GM23338 (cell line): ENCODE data around the gene ZGPAT. TPM values are rescaled to one million over a fixed set of nuclear protein-coding genes. Genes with fewer than 3 reads are reported as not detected.

Experiments used
- ATAC-seq: fragments of 200-7000 bp; cut with Tn5 transposase; 3 replicates; pipeline ENCODE4 v1.9.1; 2020
- DNase-seq: peaks from one replicate; pipeline ENCODE4 v3.0.0-alpha.2; 2015; ENCODE audit warnings: low spot score
- H2AFZ ChIP-seq: fragments of 200-600 bp; sonication (generic); 2 replicates; pipeline ENCODE4 v1.8.0; 2016; ENCODE audit warnings: antibody characterized with exemption, mild to moderate bottlenecking, moderate library complexity
- H3F3A ChIP-seq: fragments of 200-600 bp; sonication (generic); replicated peaks from 2 replicates; pipeline ENCODE4 v1.8.0; 2017; ENCODE audit warnings: antibody characterized with exemption, mixed run types, low read depth
- H3K27ac ChIP-seq: fragments of 200-600 bp; sonication (generic); 2 replicates; pipeline ENCODE4 v1.6.1; 2016; ENCODE audit warnings: low read depth
- H3K27me3 ChIP-seq: fragments of 200-600 bp; sonication (generic); 2 replicates; pipeline ENCODE4 v1.8.0; 2016; ENCODE audit warnings: mild to moderate bottlenecking, mixed run types, moderate library complexity; ENCODE audit not compliant: insufficient read depth
- H3K36me3 ChIP-seq: fragments of 200-600 bp; sonication (generic); 2 replicates; pipeline ENCODE4 v1.8.0; 2016; ENCODE audit warnings: mild to moderate bottlenecking; ENCODE audit not compliant: insufficient read depth
- H3K4me1 ChIP-seq: fragments of 200-600 bp; sonication (generic); 2 replicates; pipeline ENCODE4 v1.8.0; 2016; ENCODE audit warnings: mild to moderate bottlenecking, moderate library complexity; ENCODE audit not compliant: insufficient read depth
- H3K4me2 ChIP-seq: fragments of 200-600 bp; sonication (generic); 2 replicates; pipeline ENCODE4 v1.7.1; 2017; ENCODE audit warnings: mixed run types
- H3K4me3 ChIP-seq: fragments of 200-600 bp; sonication (generic); 2 replicates; pipeline ENCODE4 v1.6.1; 2016; ENCODE audit warnings: mixed run types
- H3K79me2 ChIP-seq: fragments of 200-600 bp; sonication (generic); replicated peaks from 2 replicates; pipeline ENCODE4 v1.8.0; 2017; ENCODE audit warnings: mild to moderate bottlenecking; ENCODE audit not compliant: insufficient read depth
- H3K9me2 ChIP-seq: fragments of 200-600 bp; sonication (generic); 2 replicates; pipeline ENCODE4 v1.8.0; 2017; ENCODE audit not compliant: insufficient read depth
- H4K20me1 ChIP-seq: fragments of 200-600 bp; sonication (generic); replicated peaks from 2 replicates; pipeline ENCODE4 v1.8.0; 2017; ENCODE audit warnings: mild to moderate bottlenecking; ENCODE audit not compliant: insufficient read depth
- H3K27ac Mint-ChIP-seq: 2 replicates; pipeline ENCODE4 v1.8.0; 2020; ENCODE audit warnings: inconsistent platforms, mild to moderate bottlenecking, moderate library complexity, mixed read lengths
- H3K27me3 Mint-ChIP-seq: 3 replicates; pipeline ENCODE4 v1.8.0; 2022; ENCODE audit warnings: low read depth, mild to moderate bottlenecking, moderate library complexity, mixed read lengths, inconsistent platforms; ENCODE audit not compliant: insufficient read depth, poor library complexity
- H3K36me3 Mint-ChIP-seq: 3 replicates; pipeline ENCODE4 v1.8.0; 2021; ENCODE audit warnings: low read depth, mild to moderate bottlenecking, inconsistent platforms, moderate library complexity, mixed read lengths
- H3K4me1 Mint-ChIP-seq: 3 replicates; pipeline ENCODE4 v1.8.0; 2020; ENCODE audit warnings: mild to moderate bottlenecking, inconsistent platforms, mixed read lengths
- H3K4me3 Mint-ChIP-seq: 3 replicates; pipeline ENCODE4 v1.8.0; 2021; ENCODE audit warnings: moderate library complexity, mild to moderate bottlenecking, inconsistent platforms, mixed read lengths
- H3K9me3 Mint-ChIP-seq: 3 replicates; pipeline ENCODE4 v1.8.0; 2020; ENCODE audit warnings: moderate library complexity, mild to moderate bottlenecking, inconsistent platforms, mixed read lengths
- CREB1 ChIP-seq: fragments of 250-450 bp; sonication (Bioruptor Pico); IDR thresholded peaks from 2 replicates; pipeline ENCODE4 v1.5.0; 2020; ENCODE audit warnings: low read depth, mild to moderate bottlenecking, moderate library complexity
- EZH2phosphoT487 ChIP-seq: fragments of 200-600 bp; sonication (generic); IDR thresholded peaks from one replicate; pipeline ENCODE4 v1.8.1; 2018; ENCODE audit warnings: antibody characterized with exemption; ENCODE audit not compliant: unreplicated experiment
- JUNB ChIP-seq: IDR thresholded peaks from one replicate; pipeline ENCODE4 v1.6.1; 2016; ENCODE audit warnings: antibody characterized with exemption; ENCODE audit not compliant: unreplicated experiment
- POLR2AphosphoS5 ChIP-seq: IDR thresholded peaks from 2 replicates; pipeline ENCODE4 v1.6.1; 2016; ENCODE audit warnings: antibody characterized with exemption, low read depth
- STAT1 ChIP-seq: IDR thresholded peaks from one replicate; pipeline ENCODE4 v1.6.1; 2016; ENCODE audit warnings: antibody characterized with exemption; ENCODE audit not compliant: unreplicated experiment
- ZNF114 ChIP-seq: fragments of 250-450 bp; sonication (Bioruptor Pico); IDR thresholded peaks from 2 replicates; pipeline ENCODE4 v1.5.0; 2020; ENCODE audit warnings: mild to moderate bottlenecking, moderate library complexity
- ZNF331 ChIP-seq: fragments of 250-450 bp; sonication (Bioruptor Pico); IDR thresholded peaks from 2 replicates; pipeline ENCODE4 v1.5.0; 2020; ENCODE audit warnings: low read depth, mild to moderate bottlenecking, moderate library complexity
- polyA plus RNA-seq: library from polyadenylated mRNA; unstranded; fragments of >200 nt; fragmentation: Nextera tagmentation; extraction: Ambion mirVana; gene quantifications from 2 replicates; pipeline ENCODE4 v1.2.1, GENCODE V29; 2016
- total RNA-seq: library from RNA; depleted of rRNA; stranded (reverse); fragments of >200 nt; shearing (Covaris generic); gene quantifications from 2 replicates; pipeline ENCODE4 v1.2.3, GENCODE V29; 2014
- TF ChIP-seq, protein P1 (sequence below): IDR thresholded peaks from 2 replicates; pipeline ENCODE4 v1.6.1; 2016; ENCODE audit warnings: antibody characterized with exemption
- TF ChIP-seq, protein P2 (sequence below): fragments of 250-450 bp; sonication (Bioruptor Pico); IDR thresholded peaks from 2 replicates; pipeline ENCODE4 v1.5.0; 2020; ENCODE audit warnings: mild to moderate bottlenecking, moderate library complexity
- TF ChIP-seq, protein P3 (sequence below), 2 experiments: fragments of 200-600 bp in 1 of 2; sonication (generic) in 1 of 2; conservative IDR thresholded peaks; 2 replicates each; pipeline versions ENCODE4 v1.5.1 to v1.6.1; 2016 to 2017; ENCODE audit warnings: antibody characterized with exemption in 2 of 2, low read depth in 2 of 2, mild to moderate bottlenecking in 2 of 2, moderate library complexity in 1 of 2

The ZGPAT gene
- total and polyA plus RNA-seq, 2 experiments from 2014 or later: 25.0 to 39.2 TPM

DNA sequence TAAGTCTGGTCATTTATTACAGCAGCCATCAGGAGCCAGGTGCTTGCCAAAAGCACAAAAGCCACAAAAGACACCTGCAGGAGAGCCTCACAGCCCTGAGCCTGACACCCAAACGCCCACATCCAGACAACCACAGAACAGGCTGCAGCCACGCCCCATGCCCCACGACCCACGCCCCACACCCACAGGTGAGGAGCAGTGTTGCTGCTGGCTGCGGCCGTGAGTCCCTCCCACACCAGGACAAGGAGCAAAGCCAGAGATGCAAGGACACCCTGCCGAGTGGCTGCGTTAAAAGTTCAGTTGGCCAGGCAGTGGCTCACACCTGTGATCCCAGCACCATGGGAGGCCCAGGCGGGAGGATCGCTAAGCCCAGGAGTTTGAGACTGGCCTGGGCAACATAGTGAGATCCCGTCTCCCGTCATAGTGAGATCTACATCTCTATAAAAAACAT is 74.7 kb downstream of the ZGPAT start (continued):
- no peak for TF ChIP-seq EZH2phosphoT487
- TF ChIP-seq, protein P1, sequence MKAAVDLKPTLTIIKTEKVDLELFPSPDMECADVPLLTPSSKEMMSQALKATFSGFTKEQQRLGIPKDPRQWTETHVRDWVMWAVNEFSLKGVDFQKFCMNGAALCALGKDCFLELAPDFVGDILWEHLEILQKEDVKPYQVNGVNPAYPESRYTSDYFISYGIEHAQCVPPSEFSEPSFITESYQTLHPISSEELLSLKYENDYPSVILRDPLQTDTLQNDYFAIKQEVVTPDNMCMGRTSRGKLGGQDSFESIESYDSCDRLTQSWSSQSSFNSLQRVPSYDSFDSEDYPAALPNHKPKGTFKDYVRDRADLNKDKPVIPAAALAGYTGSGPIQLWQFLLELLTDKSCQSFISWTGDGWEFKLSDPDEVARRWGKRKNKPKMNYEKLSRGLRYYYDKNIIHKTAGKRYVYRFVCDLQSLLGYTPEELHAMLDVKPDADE: no peak
- TF ChIP-seq, protein P2, sequence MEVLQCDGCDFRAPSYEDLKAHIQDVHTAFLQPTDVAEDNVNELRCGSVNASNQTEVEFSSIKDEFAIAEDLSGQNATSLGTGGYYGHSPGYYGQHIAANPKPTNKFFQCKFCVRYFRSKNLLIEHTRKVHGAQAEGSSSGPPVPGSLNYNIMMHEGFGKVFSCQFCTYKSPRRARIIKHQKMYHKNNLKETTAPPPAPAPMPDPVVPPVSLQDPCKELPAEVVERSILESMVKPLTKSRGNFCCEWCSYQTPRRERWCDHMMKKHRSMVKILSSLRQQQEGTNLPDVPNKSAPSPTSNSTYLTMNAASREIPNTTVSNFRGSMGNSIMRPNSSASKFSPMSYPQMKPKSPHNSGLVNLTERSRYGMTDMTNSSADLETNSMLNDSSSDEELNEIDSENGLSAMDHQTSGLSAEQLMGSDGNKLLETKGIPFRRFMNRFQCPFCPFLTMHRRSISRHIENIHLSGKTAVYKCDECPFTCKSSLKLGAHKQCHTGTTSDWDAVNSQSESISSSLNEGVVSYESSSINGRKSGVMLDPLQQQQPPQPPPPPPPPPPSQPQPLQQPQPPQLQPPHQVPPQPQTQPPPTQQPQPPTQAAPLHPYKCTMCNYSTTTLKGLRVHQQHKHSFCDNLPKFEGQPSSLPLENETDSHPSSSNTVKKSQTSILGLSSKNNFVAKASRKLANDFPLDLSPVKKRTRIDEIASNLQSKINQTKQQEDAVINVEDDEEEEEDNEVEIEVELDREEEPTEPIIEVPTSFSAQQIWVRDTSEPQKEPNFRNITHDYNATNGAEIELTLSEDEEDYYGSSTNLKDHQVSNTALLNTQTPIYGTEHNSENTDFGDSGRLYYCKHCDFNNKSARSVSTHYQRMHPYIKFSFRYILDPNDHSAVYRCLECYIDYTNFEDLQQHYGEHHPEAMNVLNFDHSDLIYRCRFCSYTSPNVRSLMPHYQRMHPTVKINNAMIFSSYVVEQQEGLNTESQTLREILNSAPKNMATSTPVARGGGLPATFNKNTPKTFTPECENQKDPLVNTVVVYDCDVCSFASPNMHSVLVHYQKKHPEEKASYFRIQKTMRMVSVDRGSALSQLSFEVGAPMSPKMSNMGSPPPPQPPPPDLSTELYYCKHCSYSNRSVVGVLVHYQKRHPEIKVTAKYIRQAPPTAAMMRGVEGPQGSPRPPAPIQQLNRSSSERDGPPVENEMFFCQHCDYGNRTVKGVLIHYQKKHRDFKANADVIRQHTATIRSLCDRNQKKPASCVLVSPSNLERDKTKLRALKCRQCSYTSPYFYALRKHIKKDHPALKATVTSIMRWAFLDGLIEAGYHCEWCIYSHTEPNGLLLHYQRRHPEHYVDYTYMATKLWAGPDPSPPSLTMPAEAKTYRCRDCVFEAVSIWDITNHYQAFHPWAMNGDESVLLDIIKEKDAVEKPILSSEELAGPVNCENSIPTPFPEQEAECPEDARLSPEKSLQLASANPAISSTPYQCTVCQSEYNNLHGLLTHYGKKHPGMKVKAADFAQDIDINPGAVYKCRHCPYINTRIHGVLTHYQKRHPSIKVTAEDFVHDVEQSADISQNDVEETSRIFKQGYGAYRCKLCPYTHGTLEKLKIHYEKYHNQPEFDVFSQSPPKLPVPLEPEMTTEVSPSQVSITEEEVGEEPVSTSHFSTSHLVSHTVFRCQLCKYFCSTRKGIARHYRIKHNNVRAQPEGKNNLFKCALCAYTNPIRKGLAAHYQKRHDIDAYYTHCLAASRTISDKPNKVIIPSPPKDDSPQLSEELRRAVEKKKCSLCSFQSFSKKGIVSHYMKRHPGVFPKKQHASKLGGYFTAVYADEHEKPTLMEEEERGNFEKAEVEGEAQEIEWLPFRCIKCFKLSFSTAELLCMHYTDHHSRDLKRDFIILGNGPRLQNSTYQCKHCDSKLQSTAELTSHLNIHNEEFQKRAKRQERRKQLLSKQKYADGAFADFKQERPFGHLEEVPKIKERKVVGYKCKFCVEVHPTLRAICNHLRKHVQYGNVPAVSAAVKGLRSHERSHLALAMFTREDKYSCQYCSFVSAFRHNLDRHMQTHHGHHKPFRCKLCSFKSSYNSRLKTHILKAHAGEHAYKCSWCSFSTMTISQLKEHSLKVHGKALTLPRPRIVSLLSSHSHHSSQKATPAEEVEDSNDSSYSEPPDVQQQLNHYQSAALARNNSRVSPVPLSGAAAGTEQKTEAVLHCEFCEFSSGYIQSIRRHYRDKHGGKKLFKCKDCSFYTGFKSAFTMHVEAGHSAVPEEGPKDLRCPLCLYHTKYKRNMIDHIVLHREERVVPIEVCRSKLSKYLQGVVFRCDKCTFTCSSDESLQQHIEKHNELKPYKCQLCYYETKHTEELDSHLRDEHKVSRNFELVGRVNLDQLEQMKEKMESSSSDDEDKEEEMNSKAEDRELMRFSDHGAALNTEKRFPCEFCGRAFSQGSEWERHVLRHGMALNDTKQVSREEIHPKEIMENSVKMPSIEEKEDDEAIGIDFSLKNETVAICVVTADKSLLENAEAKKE (CRISPR knock-in tag): no peak

DNA sequence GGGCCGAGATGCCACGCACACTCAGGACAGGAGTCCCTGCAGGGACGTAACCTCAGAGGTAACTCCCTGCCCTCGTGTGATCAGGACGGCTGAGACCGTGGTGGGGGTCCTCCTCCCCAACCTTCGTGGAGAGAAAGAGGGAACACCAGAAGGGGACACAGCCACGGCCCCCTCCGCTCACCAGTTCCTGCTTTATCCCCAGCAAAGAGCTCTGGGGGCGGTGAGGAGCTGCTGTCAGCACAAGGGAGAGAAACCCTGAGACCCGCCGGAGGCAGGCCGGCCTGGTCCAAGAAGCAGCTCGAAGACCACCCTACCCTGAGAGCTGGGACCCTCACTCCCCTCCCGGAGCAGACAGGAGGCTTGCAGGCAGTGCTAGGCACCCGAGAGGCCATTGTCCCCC is 76.1 kb downstream of the ZGPAT start:
- H3K36me3 Mint-ChIP-seq: no peaks in the 10 kb centered on the region; the same call in 2 of the 3 replicates
- H4K20me1 ChIP-seq: peaks cover 14% of the 10 kb centered on the region
- peaks cover 7% of the 10 kb centered on the region for H3K79me2 ChIP-seq
- H3K27me3 ChIP-seq: no peaks in the 10 kb centered on the region
- H2AFZ ChIP-seq: no peak overlapping the region
- no peak overlapping the region; the same call in 2 of the 3 replicates for H3K4me3 Mint-ChIP-seq
- H3K27ac ChIP-seq: no peak overlapping the region
- H3K4me2 ChIP-seq: no peak overlapping the region
- H3K4me1 Mint-ChIP-seq: no peaks in the 10 kb centered on the region; the same call in 1 of the 3 replicates
- no peaks in the 10 kb centered on the region for H3K9me2 ChIP-seq
- no peak overlapping the region for H3K4me3 ChIP-seq
- DNase-seq: no peak
- H3K27me3 Mint-ChIP-seq: peaks cover 9% of the 10 kb centered on the region
- H3K4me1 ChIP-seq: no peaks in the 10 kb centered on the region
- no peak for ATAC-seq
- H3K9me3 Mint-ChIP-seq: no peaks in the 10 kb centered on the region; the same call in 2 of the 3 replicates
- H3K27ac Mint-ChIP-seq: no peak overlapping the region
- no peaks in the 10 kb centered on the region for H3K36me3 ChIP-seq
- H3F3A ChIP-seq: peaks cover 18% of the 10 kb centered on the region
- TF ChIP-seq, protein P3, sequence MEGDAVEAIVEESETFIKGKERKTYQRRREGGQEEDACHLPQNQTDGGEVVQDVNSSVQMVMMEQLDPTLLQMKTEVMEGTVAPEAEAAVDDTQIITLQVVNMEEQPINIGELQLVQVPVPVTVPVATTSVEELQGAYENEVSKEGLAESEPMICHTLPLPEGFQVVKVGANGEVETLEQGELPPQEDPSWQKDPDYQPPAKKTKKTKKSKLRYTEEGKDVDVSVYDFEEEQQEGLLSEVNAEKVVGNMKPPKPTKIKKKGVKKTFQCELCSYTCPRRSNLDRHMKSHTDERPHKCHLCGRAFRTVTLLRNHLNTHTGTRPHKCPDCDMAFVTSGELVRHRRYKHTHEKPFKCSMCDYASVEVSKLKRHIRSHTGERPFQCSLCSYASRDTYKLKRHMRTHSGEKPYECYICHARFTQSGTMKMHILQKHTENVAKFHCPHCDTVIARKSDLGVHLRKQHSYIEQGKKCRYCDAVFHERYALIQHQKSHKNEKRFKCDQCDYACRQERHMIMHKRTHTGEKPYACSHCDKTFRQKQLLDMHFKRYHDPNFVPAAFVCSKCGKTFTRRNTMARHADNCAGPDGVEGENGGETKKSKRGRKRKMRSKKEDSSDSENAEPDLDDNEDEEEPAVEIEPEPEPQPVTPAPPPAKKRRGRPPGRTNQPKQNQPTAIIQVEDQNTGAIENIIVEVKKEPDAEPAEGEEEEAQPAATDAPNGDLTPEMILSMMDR (conservative IDR thresholded peaks at IDR 0.05; ENCODE audit: low read depth in 2 of 2): no peak
- TF ChIP-seq CREB1 (CRISPR knock-in tag): no peak
- no peak for TF ChIP-seq JUNB
- no peak for TF ChIP-seq ZNF114 (CRISPR knock-in tag)
- no peak for TF ChIP-seq STAT1
- TF ChIP-seq ZNF331: no peak
- TF ChIP-seq, protein P1: no peak
- TF ChIP-seq POLR2AphosphoS5: no peak
